ENCODE measurements around the gene CHPF. TPM values are rescaled to one million over a fixed set of nuclear protein-coding genes. Genes with fewer than 3 reads are reported as not detected.

The CHPF gene
- total RNA-seq, 5 donors from 2014 or later (not counting 1 experiment from before 2014, with no cell fraction given) = 5.0 to 12.8 (median 10.8) TPM

GRCh38 chr2:219545943-219546352 is 2.3 kb upstream of the CHPF start:
- POLR2A ChIA-PET = no interaction called here

GRCh38 chr2:219545295-219545942 is 1.8 kb upstream of the CHPF start:
- no CpG with 5 or more reads among the region's 3 CpGs for WGBS (ENCODE audit: insufficient coverage)

More at GRCh38 chr2:219545943-219546352, 2.3 kb upstream of the CHPF start:
- Mint-ChIP-seq H3K27me3 (peaks cover 12 to 19% of the 10 kb centered on the region in 2 donors), H3K9me3 (no peaks in the 10 kb centered on the region), H3K4me3 (no peak overlapping the region), H3K36me3 (no peaks in the 10 kb centered on the region), H3K4me1 (peaks cover 24 to 30% (median 27%) of the 10 kb centered on the region in 3 donors), H3K27ac (no peak overlapping the region)
- CTCF ChIA-PET = no interaction called here
- WGBS (ENCODE audit: insufficient coverage) = 61% methylated on average over 4 of the region's 4 CpGs
- H3K4me1 ChIP-seq (ENCODE audit: control insufficient read depth in 1 of 2, extremely low read depth in 1 of 2, insufficient read depth in 2 of 2, low read length in 2 of 2) = peaks cover 10 to 32% of the 10 kb centered on the region in 2 experiments
- H3K27me3 ChIP-seq (replicated peaks in 1 of 2; ENCODE audit: control insufficient read depth in 2 of 2, extremely low read depth in 1 of 2, insufficient read depth in 2 of 2, low read length in 1 of 2) = peaks cover 4 to 24% of the 10 kb centered on the region in 2 experiments
- no peaks in the 10 kb centered on the region for H3K9me3 ChIP-seq
- no peak overlapping the region for H3K27ac ChIP-seq (ENCODE audit: low read length)
- DNase-seq (no peak), ATAC-seq (replicated peaks in 1 of 4) (no peak)
- no peaks in the 10 kb centered on the region for H3K36me3 ChIP-seq (ENCODE audit: control insufficient read depth in 2 of 2, extremely low read depth in 1 of 2, insufficient read depth in 1 of 2, low read length in 1 of 2)
- no peak overlapping the region for H3K4me3 ChIP-seq (ENCODE audit: control insufficient read depth in 1 of 2, extremely low read depth in 1 of 2, low read length in 1 of 2)

GRCh38 chr2:219544567-219544966 is 958 bp upstream of the CHPF start:
- Histone ChIP-seq H3K9me3 (no peaks in the 10 kb centered on the region), H3K27me3 (replicated peaks in 1 of 2; ENCODE audit: control insufficient read depth in 2 of 2, extremely low read depth in 1 of 2, insufficient read depth in 2 of 2, low read length in 1 of 2) (peaks cover 4 to 16% of the 10 kb centered on the region in 2 experiments), H3K36me3 (ENCODE audit: control insufficient read depth in 2 of 2, extremely low read depth in 1 of 2, insufficient read depth in 1 of 2, low read length in 1 of 2) (peaks cover 0 to 3% of the 10 kb centered on the region in 2 donors), H3K4me1 (ENCODE audit: control insufficient read depth in 1 of 2, extremely low read depth in 1 of 2, insufficient read depth in 2 of 2, low read length in 2 of 2) (peaks cover 10 to 33% of the 10 kb centered on the region in 2 experiments), H3K27ac (ENCODE audit: low read length) (no peak overlapping the region), H3K4me3 (ENCODE audit: control insufficient read depth in 1 of 2, extremely low read depth in 1 of 2, low read length in 1 of 2) (peak overlapping the region in 1 of 2 donors; percentile 76)
- Mint-ChIP-seq H3K4me3 (peak overlapping the region; percentile 78 to 89 (median 82)), H3K9me3 (no peaks in the 10 kb centered on the region), H3K27ac (peak overlapping the region; percentile 20 to 65), H3K27me3 (peaks cover 9% of the 10 kb centered on the region in 2 donors), H3K4me1 (peaks cover 24 to 28% (median 27%) of the 10 kb centered on the region in 3 donors), H3K36me3 (no peaks in the 10 kb centered on the region)
- WGBS (ENCODE audit: insufficient coverage) = 32% methylated on average over 3 of the region's 9 CpGs
- CTCF ChIA-PET = interaction anchor here in 1 of 2 donors (0.6 kb wide), 1 partner anchor 1276 kb away, joined by 4 read pairs; no protein-coding TSS in a partner anchor
- DNase-seq = no peak
- POLR2A ChIA-PET = no interaction called here
- no peak for ATAC-seq (replicated peaks in 1 of 4)

More at GRCh38 chr2:219545295-219545942, 1.8 kb upstream of the CHPF start:
- Histone ChIP-seq H3K4me1 (ENCODE audit: control insufficient read depth in 1 of 2, extremely low read depth in 1 of 2, insufficient read depth in 2 of 2, low read length in 2 of 2) (peaks cover 10 to 33% of the 10 kb centered on the region in 2 experiments), H3K36me3 (ENCODE audit: control insufficient read depth in 2 of 2, extremely low read depth in 1 of 2, insufficient read depth in 1 of 2, low read length in 1 of 2) (no peaks in the 10 kb centered on the region), H3K27me3 (replicated peaks in 1 of 2; ENCODE audit: control insufficient read depth in 2 of 2, extremely low read depth in 1 of 2, insufficient read depth in 2 of 2, low read length in 1 of 2) (peaks cover 4 to 19% of the 10 kb centered on the region in 2 experiments), H3K4me3 (ENCODE audit: control insufficient read depth in 1 of 2, extremely low read depth in 1 of 2, low read length in 1 of 2) (no peak overlapping the region), H3K9me3 (no peaks in the 10 kb centered on the region), H3K27ac (ENCODE audit: low read length) (no peak overlapping the region)
- CTCF ChIA-PET = interaction anchor here in 1 of 2 donors (0.6 kb wide), 2 partner anchors 58 to 385 kb away, joined by 3 to 10 read pairs; partner anchors contain the start of gene NHEJ1
- Mint-ChIP-seq H3K36me3 (no peaks in the 10 kb centered on the region), H3K27me3 (peaks cover 9 to 14% of the 10 kb centered on the region in 2 donors), H3K4me3 (peak overlapping the region in 2 of 3 donors; percentile 78 to 89), H3K4me1 (peaks cover 24 to 28% (median 27%) of the 10 kb centered on the region in 3 donors), H3K9me3 (no peaks in the 10 kb centered on the region), H3K27ac (peak overlapping the region in 1 of 2 donors; percentile 2)
- DNase-seq (no peak), ATAC-seq (replicated peaks in 1 of 4) (no peak)
- POLR2A ChIA-PET = interaction anchor here in 1 of 2 donors (0.7 kb wide), 1 partner anchor 166 kb away, joined by 3 read pairs; no protein-coding TSS in a partner anchor

- CTCF ChIA-PET = interaction anchor here in 1 of 2 donors (0.6 to 1.4 kb wide), 3 partner anchors 9 to 264 kb away, joined by 3 to 4 read pairs (median 3); no protein-coding TSS in a partner anchor
- Histone ChIP-seq H3K27ac (ENCODE audit: low read length) (peak overlapping the region; percentile 44), H3K4me1 (ENCODE audit: control insufficient read depth in 1 of 2, extremely low read depth in 1 of 2, insufficient read depth in 2 of 2, low read length in 2 of 2) (peaks cover 10 to 33% of the 10 kb centered on the region in 2 experiments), H3K4me3 (ENCODE audit: control insufficient read depth in 1 of 2, extremely low read depth in 1 of 2, low read length in 1 of 2) (peak overlapping the region; percentile 74 to 76), H3K36me3 (ENCODE audit: control insufficient read depth in 2 of 2, extremely low read depth in 1 of 2, insufficient read depth in 1 of 2, low read length in 1 of 2) (peaks cover 0 to 12% of the 10 kb centered on the region in 2 donors), H3K9me3 (no peaks in the 10 kb centered on the region), H3K27me3 (replicated peaks in 1 of 2; ENCODE audit: control insufficient read depth in 2 of 2, extremely low read depth in 1 of 2, insufficient read depth in 2 of 2, low read length in 1 of 2) (peaks cover 4 to 10% of the 10 kb centered on the region in 2 experiments)
- Mint-ChIP-seq H3K4me1 (peaks cover 24 to 28% (median 27%) of the 10 kb centered on the region in 3 donors), H3K27me3 (peaks cover 3 to 9% of the 10 kb centered on the region in 2 donors), H3K27ac (peak overlapping the region; percentile 58 to 65), H3K36me3 (no peaks in the 10 kb centered on the region), H3K4me3 (peak overlapping the region; percentile 78 to 89 (median 84)), H3K9me3 (no peaks in the 10 kb centered on the region)
- POLR2A ChIA-PET = interaction anchor here in 1 of 2 donors (0.5 to 0.6 kb wide), 2 partner anchors 90 to 156 kb away, joined by 3 read pairs; no protein-coding TSS in a partner anchor
- WGBS (ENCODE audit: insufficient coverage) = under 1% methylated on average over 66 of the region's 66 CpGs
- DNase-seq (no peak), ATAC-seq (replicated peaks in 1 of 4) (peak; percentile 41 to 66 (median 59))
Measured at GRCh38 chr2:219542931-219543595, 546 bp downstream of the CHPF start.

- no peak overlapping the region for H3K27ac Mint-ChIP-seq
- Histone ChIP-seq H3K27ac (ENCODE audit: low read length) (no peak overlapping the region), H3K27me3 (replicated peaks in 1 of 2; ENCODE audit: control insufficient read depth in 2 of 2, extremely low read depth in 1 of 2, insufficient read depth in 2 of 2, low read length in 1 of 2) (peaks cover 4 to 14% of the 10 kb centered on the region in 2 experiments), H3K4me1 (ENCODE audit: control insufficient read depth in 1 of 2, extremely low read depth in 1 of 2, insufficient read depth in 2 of 2, low read length in 2 of 2) (peaks cover 10 to 33% of the 10 kb centered on the region in 2 experiments), H3K9me3 (no peaks in the 10 kb centered on the region), H3K36me3 (ENCODE audit: control insufficient read depth in 2 of 2, extremely low read depth in 1 of 2, insufficient read depth in 1 of 2, low read length in 1 of 2) (peaks cover 0 to 12% of the 10 kb centered on the region in 2 donors), H3K4me3 (ENCODE audit: control insufficient read depth in 1 of 2, extremely low read depth in 1 of 2, low read length in 1 of 2) (peak overlapping the region; percentile 57 to 71)
- H3K4me3 Mint-ChIP-seq = peak overlapping the region; percentile 78 to 89 (median 84)
- CTCF ChIA-PET = interaction anchor here (0.5 to 2.8 kb wide), 38 partner anchors 9 to 1744 kb away, joined by 3 to 13 read pairs (median 4); partner anchors contain the start of genes DNPEP (in 1 of the 2) and GMPPA (in 1 of the 2)
- peak; percentile 37 to 45 (median 40) for ATAC-seq (replicated peaks in 1 of 4)
- H3K27me3 Mint-ChIP-seq = peaks cover 0 to 4% of the 10 kb centered on the region in 2 donors
- H3K36me3 Mint-ChIP-seq = no peaks in the 10 kb centered on the region
- H3K9me3 Mint-ChIP-seq = no peaks in the 10 kb centered on the region
- peak; percentile 65 to 92 (median 80) for DNase-seq
- under 1% methylated on average over 44 of the region's 48 CpGs for WGBS (ENCODE audit: insufficient coverage)
- H3K4me1 Mint-ChIP-seq = peaks cover 24 to 28% (median 27%) of the 10 kb centered on the region in 3 donors
- POLR2A ChIA-PET = no interaction called here
Measured at GRCh38 chr2:219541611-219542180, 1.9 kb downstream of the CHPF start.

Data from T-cell (primary cell).